ENCODE results near the gene RPP40.

The RPP40 gene

GRCh38 chr6:5023923-5024322, 20.1 kb upstream of the RPP40 start:
- TF ChIP-seq REST (IDR thresholded peaks at IDR 0.05; ENCODE audit: insufficient read depth in 1 of 2, low read depth in 2 of 2, low read length in 2 of 2) (no peak), TAF1 (IDR thresholded peaks at IDR 0.05; ENCODE audit: borderline replicate concordance, insufficient read depth, low read length) (no peak), FOXP2 (optimal IDR thresholded peaks at IDR 0.05; ENCODE audit: borderline replicate concordance, extremely low read depth, extremely low read length, insufficient read depth) (no peak), POLR2AphosphoS5 (IDR thresholded peaks at IDR 0.05; ENCODE audit: low read depth, low read length) (no peak), SIN3A (IDR thresholded peaks at IDR 0.05; ENCODE audit: borderline replicate concordance, insufficient read depth, low read length) (no peak)

- TF ChIP-seq REST (IDR thresholded peaks at IDR 0.05; ENCODE audit: insufficient read depth in 1 of 2, low read depth in 2 of 2, low read length in 2 of 2) (no peak), POLR2AphosphoS5 (IDR thresholded peaks at IDR 0.05; ENCODE audit: low read depth, low read length) (no peak), SIN3A (IDR thresholded peaks at IDR 0.05; ENCODE audit: borderline replicate concordance, insufficient read depth, low read length) (no peak), FOXP2 (optimal IDR thresholded peaks at IDR 0.05; ENCODE audit: borderline replicate concordance, extremely low read depth, extremely low read length, insufficient read depth) (no peak), TAF1 (IDR thresholded peaks at IDR 0.05; ENCODE audit: borderline replicate concordance, insufficient read depth, low read length) (no peak)
Measured at GRCh38 chr6:5020142-5020541, 16.3 kb upstream of the RPP40 start.

- TF ChIP-seq FOXP2 (optimal IDR thresholded peaks at IDR 0.05; ENCODE audit: borderline replicate concordance, extremely low read depth, extremely low read length, insufficient read depth): no peak
- no peak for TF ChIP-seq SIN3A (IDR thresholded peaks at IDR 0.05; ENCODE audit: borderline replicate concordance, insufficient read depth, low read length)
- no peak for TF ChIP-seq REST (IDR thresholded peaks at IDR 0.05; ENCODE audit: insufficient read depth in 1 of 2, low read depth in 2 of 2, low read length in 2 of 2)
- no peak for TF ChIP-seq POLR2AphosphoS5 (IDR thresholded peaks at IDR 0.05; ENCODE audit: low read depth, low read length)
- no peak for TF ChIP-seq TAF1 (IDR thresholded peaks at IDR 0.05; ENCODE audit: borderline replicate concordance, insufficient read depth, low read length)
Measured at GRCh38 chr6:5014072-5014561, 10.3 kb upstream of the RPP40 start.

GRCh38 chr6:5012519-5012918, 8.7 kb upstream of the RPP40 start:
- TF ChIP-seq REST (IDR thresholded peaks at IDR 0.05; ENCODE audit: insufficient read depth in 1 of 2, low read depth in 2 of 2, low read length in 2 of 2) (no peak), TAF1 (IDR thresholded peaks at IDR 0.05; ENCODE audit: borderline replicate concordance, insufficient read depth, low read length) (no peak), POLR2AphosphoS5 (IDR thresholded peaks at IDR 0.05; ENCODE audit: low read depth, low read length) (no peak), SIN3A (IDR thresholded peaks at IDR 0.05; ENCODE audit: borderline replicate concordance, insufficient read depth, low read length) (no peak), FOXP2 (optimal IDR thresholded peaks at IDR 0.05; ENCODE audit: borderline replicate concordance, extremely low read depth, extremely low read length, insufficient read depth) (no peak)

- TF ChIP-seq SIN3A (IDR thresholded peaks at IDR 0.05; ENCODE audit: borderline replicate concordance, insufficient read depth, low read length): no peak
- TF ChIP-seq FOXP2 (optimal IDR thresholded peaks at IDR 0.05; ENCODE audit: borderline replicate concordance, extremely low read depth, extremely low read length, insufficient read depth): no peak
- TF ChIP-seq TAF1 (IDR thresholded peaks at IDR 0.05; ENCODE audit: borderline replicate concordance, insufficient read depth, low read length): no peak
- TF ChIP-seq POLR2AphosphoS5 (IDR thresholded peaks at IDR 0.05; ENCODE audit: low read depth, low read length): no peak
- TF ChIP-seq REST (IDR thresholded peaks at IDR 0.05; ENCODE audit: insufficient read depth in 1 of 2, low read depth in 2 of 2, low read length in 2 of 2): no peak
Measured at GRCh38 chr6:5011346-5011745, 7.5 kb upstream of the RPP40 start.

Measured in PFSK-1 (cell line).